Lung (tissue), 12 donors: ENCODE data around the gene ARHGEF38. TPM values are rescaled to one million over a fixed set of nuclear protein-coding genes. Genes with fewer than 3 reads are reported as not detected.

ENCODE experiments used
- ATAC-seq: fragments of 200-7000 bp; cut with Tn5 transposase; one replicate; pipeline ENCODE4 v1.9.1; 2020; ENCODE audit warnings: moderate number of reproducible peaks; ENCODE audit not compliant: insufficient read depth, low FRiP score
- DNase-seq, 3 donors: peaks; one replicate each; pipeline ENCODE4 v3.0.0-alpha.2; 2013 to 2017
- H3K27ac ChIP-seq, 2 donors: one replicate each; pipeline ENCODE4 v1.5.1; 2013; ENCODE audit warnings: mild to moderate bottlenecking in 2 of 2, moderate library complexity in 2 of 2, control low read depth in 1 of 2, inconsistent platforms in 1 of 2, low read depth in 1 of 2, low read length in 1 of 2
- H3K27me3 ChIP-seq, 3 donors: one replicate each; pipeline ENCODE4 v1.5.1; 2013; ENCODE audit warnings: low read length in 2 of 3; ENCODE audit not compliant: control insufficient read depth in 3 of 3, insufficient read depth in 3 of 3
- H3K36me3 ChIP-seq, 4 donors: one replicate each; pipeline ENCODE4 v1.5.1; 2013; ENCODE audit warnings: low read length in 4 of 4, mild to moderate bottlenecking in 1 of 4, moderate library complexity in 1 of 4; ENCODE audit not compliant: control insufficient read depth in 4 of 4, insufficient read depth in 4 of 4
- H3K4me1 ChIP-seq, 5 donors: one replicate each; pipeline ENCODE4 v1.5.1; 2013; ENCODE audit warnings: low read length in 5 of 5, mild to moderate bottlenecking in 2 of 5, moderate library complexity in 1 of 5; ENCODE audit not compliant: control insufficient read depth in 5 of 5, insufficient read depth in 5 of 5
- H3K4me3 ChIP-seq: one replicate; pipeline ENCODE4 v1.5.1; 2013; ENCODE audit warnings: mild to moderate bottlenecking, control low read depth, moderate library complexity
- H3K9ac ChIP-seq, 2 donors: one replicate each; pipeline ENCODE4 v1.5.1; 2013; ENCODE audit warnings: low read length in 2 of 2, control low read depth in 1 of 2; ENCODE audit not compliant: insufficient read depth in 1 of 2
- H3K9me3 ChIP-seq, 4 donors: one replicate each; pipeline ENCODE4 v1.5.1; 2013; ENCODE audit warnings: low read length in 3 of 4, mild to moderate bottlenecking in 1 of 4, moderate library complexity in 1 of 4; ENCODE audit not compliant: control insufficient read depth in 4 of 4, insufficient read depth in 3 of 4
- CTCF ChIP-seq: IDR thresholded peaks from 2 replicates; pipeline ENCODE4 v1.5.1; 2012; ENCODE audit warnings: mild to moderate bottlenecking; ENCODE audit errors: control extremely low read depth, extremely low read depth
- WGBS, 2 donors: extraction: QIAGEN DNeasy Blood & Tissue Kit; methylation state at CpG; one replicate each; pipeline ENCODE4 v1.1.7; 2013; 5-methylcytosine and 5-hydroxymethylcytosine counted together
- polyA plus RNA-seq, 2 donors: library from polyadenylated mRNA; stranded (reverse); fragments of 200-250 nt; gene quantifications; one replicate each; pipeline ENCODE4 v1.2.1, GENCODE V29; 2013
- total RNA-seq, 2 donors: library from RNA; depleted of rRNA in 1 of 2; stranded (reverse); fragments of >200 nt in 1 of 2; gene quantifications; one replicate each; pipeline ENCODE4 v1.2.1, GENCODE V29; 2014 to 2021
- donor health status: control.
- donor health status: control.
- donor health status: Bipolar disorder and iron deficiency.
- donor health status: healthy.
- donor health status: DM: yes; HTN: yes; CAD: no.

ARHGEF38 gene
- total and polyA plus RNA-seq, 4 donors = 2.0 to 55.0 (median 14.8) TPM

- no peak overlapping the region for H3K9ac ChIP-seq
- H3K36me3 ChIP-seq = no peaks in the 10 kb centered on the region
- no peaks in the 10 kb centered on the region for H3K27me3 ChIP-seq
- peak overlapping the region in 1 of 2 donors; percentile 23 for H3K27ac ChIP-seq
- no peak for DNase-seq
- no peaks in the 10 kb centered on the region for H3K9me3 ChIP-seq
- TF ChIP-seq CTCF = no peak
- 61 to 84% methylated on average over 1 of the region's 1 CpG for WGBS, 2 donors
- ATAC-seq = peak; percentile 54
- peaks cover 0 to 6% (median 2%) of the 10 kb centered on the region in 5 donors for H3K4me1 ChIP-seq
- H3K4me3 ChIP-seq = no peak overlapping the region
These were observed 68.4 kb downstream of the ARHGEF38 start for GRCh38 chr4:105620640-105621323.

- Histone ChIP-seq H3K9me3 (no peaks in the 10 kb centered on the region), H3K36me3 (no peaks in the 10 kb centered on the region), H3K4me3 (no peak overlapping the region), H3K27ac (peak overlapping the region in 1 of 2 donors; percentile 19), H3K27me3 (no peaks in the 10 kb centered on the region), H3K4me1 (peaks cover 0 to 6% (median 2%) of the 10 kb centered on the region in 5 donors), H3K9ac (no peak overlapping the region)
- ATAC-seq (no peak), DNase-seq (no peak)
- TF ChIP-seq CTCF = no peak
- WGBS, 2 donors = 83 to 85% methylated on average over 4 of the region's 4 CpGs
These were observed 69.8 kb downstream of the ARHGEF38 start for GRCh38 chr4:105622269-105622668.

- no peaks in the 10 kb centered on the region for H3K27me3 ChIP-seq
- ATAC-seq = no peak
- no peak for TF ChIP-seq CTCF
- H3K4me1 ChIP-seq = peaks cover 0 to 6% (median 2%) of the 10 kb centered on the region in 5 donors
- WGBS, 2 donors = 94 to 96% methylated on average over 4 of the region's 4 CpGs
- no peaks in the 10 kb centered on the region for H3K36me3 ChIP-seq
- no peak overlapping the region for H3K9ac ChIP-seq
- no peaks in the 10 kb centered on the region for H3K9me3 ChIP-seq
- H3K4me3 ChIP-seq = no peak overlapping the region
- DNase-seq = no peak
- no peak overlapping the region for H3K27ac ChIP-seq
These were observed 70.7 kb downstream of the ARHGEF38 start for GRCh38 chr4:105623099-105623498.
